KOPT-K1 (cell line): Measurements from ENCODE around the gene CHRNA5.
"Not testable (repeated sequence)": the region's sequence is repeated elsewhere in the genome, so short reads cannot be mapped to it uniquely, and the experiment has no call there.

Experiments
- H3K27ac ChIP-seq: fragments of 200-600 bp; sonication (generic); 2 replicates; pipeline ENCODE4 v1.5.1; 2016; ENCODE audit warnings: antibody characterized with exemption, mild to moderate bottlenecking, low read depth, low read length; ENCODE audit not compliant: poor library complexity, severe bottlenecking
- H3K36me3 ChIP-seq: fragments of 200-600 bp; sonication (generic); 2 replicates; pipeline ENCODE4 v1.5.1; 2017; ENCODE audit warnings: antibody characterized with exemption, mild to moderate bottlenecking, low read length, moderate library complexity; ENCODE audit not compliant: insufficient read depth
- H3K9me3 ChIP-seq: fragments of 200-600 bp; sonication (generic); 2 replicates; pipeline ENCODE4 v1.5.1; 2017; ENCODE audit warnings: antibody characterized with exemption, low read length, mild to moderate bottlenecking; ENCODE audit not compliant: insufficient read depth, poor library complexity, severe bottlenecking

CHRNA5 gene

GRCh38 chr15:78603467-78603866 is 38.1 kb downstream of the CHRNA5 start:
- Histone ChIP-seq H3K27ac (no peak overlapping the region), H3K36me3 (no peaks in the 10 kb centered on the region), H3K9me3 (no peaks in the 10 kb centered on the region)

GRCh38 chr15:78604420-78604819 is 39.1 kb downstream of the CHRNA5 start:
- Histone ChIP-seq H3K9me3 (no peaks in the 10 kb centered on the region), H3K36me3 (no peaks in the 10 kb centered on the region), H3K27ac (no peak overlapping the region)

GRCh38 chr15:78605201-78605600 is 39.9 kb downstream of the CHRNA5 start:
- no peaks in the 10 kb centered on the region for H3K9me3 ChIP-seq
- H3K27ac ChIP-seq, result no peak overlapping the region
- no peaks in the 10 kb centered on the region for H3K36me3 ChIP-seq

DNA sequence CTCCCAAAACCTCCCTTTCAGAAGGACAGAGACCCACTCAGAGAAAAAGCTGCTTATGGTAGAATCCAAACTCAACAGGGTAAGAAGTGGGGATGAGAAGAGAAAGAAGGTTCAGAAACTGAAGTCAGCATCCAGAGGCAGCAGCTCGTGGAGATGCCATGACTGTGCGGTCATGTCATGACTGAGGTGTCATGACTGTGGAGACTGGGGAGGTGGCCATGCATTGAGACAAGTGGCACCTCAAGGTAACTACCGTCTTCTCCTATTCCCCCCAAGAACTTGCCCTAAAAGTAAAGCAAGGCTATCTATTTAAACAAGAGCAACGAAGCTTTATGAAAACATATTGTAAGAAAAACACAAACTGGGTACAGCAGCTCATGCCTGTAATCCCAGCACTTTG is 40.4 kb downstream of the CHRNA5 start:
- Histone ChIP-seq H3K9me3 (no peaks in the 10 kb centered on the region), H3K36me3 (no peaks in the 10 kb centered on the region)

DNA sequence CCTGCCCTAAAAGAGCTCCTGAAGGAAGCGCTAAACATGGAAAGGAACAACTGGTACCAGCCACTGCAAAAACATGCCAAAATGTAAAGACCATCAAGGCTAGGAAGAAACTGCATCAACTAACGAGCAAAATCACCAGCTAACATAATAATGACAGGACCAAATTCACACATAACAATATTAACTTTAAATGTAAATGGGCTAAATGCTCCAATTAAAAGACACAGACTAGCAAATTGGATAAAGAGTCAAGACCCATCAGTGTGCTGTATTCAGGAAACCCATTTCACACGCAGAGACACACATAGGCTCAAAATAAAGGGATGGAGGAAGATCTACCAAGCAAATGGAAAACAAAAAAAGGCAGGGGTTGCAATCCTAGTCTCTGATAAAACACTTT is 44.2 kb downstream of the CHRNA5 start:
- H3K27ac ChIP-seq, H3K36me3 ChIP-seq, H3K9me3 ChIP-seq: not testable (repeated sequence)

More for the DNA sequence above, 40.4 kb downstream of the CHRNA5 start:
- H3K27ac ChIP-seq, result no peak overlapping the region

GRCh38 chr15:78614021-78614420 is 48.7 kb downstream of the CHRNA5 start:
- Histone ChIP-seq H3K27ac (no peak overlapping the region), H3K36me3 (no peaks in the 10 kb centered on the region)

GRCh38 chr15:78615151-78615589 is 49.9 kb downstream of the CHRNA5 start:
- H3K27ac ChIP-seq, result no peak overlapping the region
- H3K9me3 ChIP-seq, result no peaks in the 10 kb centered on the region
- H3K36me3 ChIP-seq, result no peaks in the 10 kb centered on the region

More at GRCh38 chr15:78614021-78614420, 48.7 kb downstream of the CHRNA5 start:
- H3K9me3 ChIP-seq, result no peaks in the 10 kb centered on the region

DNA sequence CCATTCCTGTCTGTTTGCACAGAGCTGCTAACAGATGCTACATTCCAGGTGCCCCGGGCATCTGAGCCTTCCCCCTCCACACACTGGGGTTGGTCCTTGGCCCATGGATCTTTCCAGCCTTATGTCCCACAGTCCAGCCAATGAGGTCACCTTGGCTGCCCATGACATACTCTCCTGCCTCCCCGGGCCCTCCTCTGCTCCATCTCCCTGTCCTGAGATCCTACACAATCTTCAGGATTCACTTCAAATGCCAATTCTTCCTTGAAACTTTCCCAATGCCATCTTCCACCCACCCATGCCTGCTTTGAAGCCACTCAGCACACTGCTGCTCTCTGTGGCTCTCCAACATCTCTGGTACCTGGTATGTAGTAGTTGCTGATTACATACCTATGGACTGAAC is 51.2 kb downstream of the CHRNA5 start:
- no peaks in the 10 kb centered on the region for H3K9me3 ChIP-seq
- H3K36me3 ChIP-seq, result no peaks in the 10 kb centered on the region
- H3K27ac ChIP-seq, result no peak overlapping the region

- H3K9me3 ChIP-seq, result no peaks in the 10 kb centered on the region
- H3K27ac ChIP-seq, result no peak overlapping the region
- no peaks in the 10 kb centered on the region for H3K36me3 ChIP-seq
Observed at GRCh38 chr15:78617076-78617475, 51.8 kb downstream of the CHRNA5 start.

GRCh38 chr15:78617516-78617915 is 52.2 kb downstream of the CHRNA5 start:
- Histone ChIP-seq H3K27ac (no peak overlapping the region), H3K9me3 (no peaks in the 10 kb centered on the region), H3K36me3 (no peaks in the 10 kb centered on the region)

DNA sequence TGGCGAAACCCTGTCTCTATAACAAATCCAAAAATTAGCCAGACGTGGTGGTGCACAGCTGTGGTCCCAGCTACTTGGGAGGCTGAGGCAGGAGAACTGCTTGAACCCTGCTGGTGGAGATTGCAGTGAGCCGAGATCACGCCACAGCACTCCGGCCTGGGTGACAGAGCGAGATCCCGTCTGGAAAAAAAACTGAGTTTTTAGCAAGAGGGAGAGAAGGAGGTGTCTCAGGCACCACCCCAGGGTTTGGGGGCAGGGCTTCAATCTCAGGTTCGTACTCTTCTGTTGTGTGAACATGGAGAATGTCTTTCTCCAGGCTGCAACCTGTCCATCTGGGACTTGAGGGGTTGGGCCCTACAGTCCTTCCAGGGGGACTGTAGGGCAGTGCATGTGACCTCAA is 52.7 kb downstream of the CHRNA5 start:
- no peaks in the 10 kb centered on the region for H3K9me3 ChIP-seq
- no peaks in the 10 kb centered on the region for H3K36me3 ChIP-seq
- no peak overlapping the region for H3K27ac ChIP-seq

- Histone ChIP-seq H3K36me3 (no peaks in the 10 kb centered on the region), H3K27ac (no peak overlapping the region), H3K9me3 (no peaks in the 10 kb centered on the region)
Observed at GRCh38 chr15:78618490-78618934, 53.2 kb downstream of the CHRNA5 start.

- no peaks in the 10 kb centered on the region for H3K9me3 ChIP-seq
- H3K36me3 ChIP-seq, result no peaks in the 10 kb centered on the region
- H3K27ac ChIP-seq, result no peak overlapping the region
Observed at GRCh38 chr15:78619022-78619950, 54.0 kb downstream of the CHRNA5 start.

- H3K36me3 ChIP-seq, result no peaks in the 10 kb centered on the region
- H3K9me3 ChIP-seq, result no peaks in the 10 kb centered on the region
- no peak overlapping the region for H3K27ac ChIP-seq
Observed at GRCh38 chr15:78620021-78620526, 54.8 kb downstream of the CHRNA5 start.

- peak within 1 kb of the TSS; percentile 10 for H3K27ac ChIP-seq
- H3K36me3 ChIP-seq, result no peaks in the 10 kb centered on the region
- H3K9me3 ChIP-seq, result no peaks in the 10 kb centered on the region
Observed at GRCh38 chr15:78620527-78621421, 55.5 kb downstream of the CHRNA5 start, which contains the start of gene CHRNA3. TSS of gene CHRNA3 (minus strand) at chr15:78620996. CDS start at chr15:78620794, 202 bp downstream.
